HG02759 (cell line): ENCODE data around the gene SEZ6L.

ENCODE experiments used
- ATAC-seq: cut with Tn5 transposase; IDR thresholded peaks from one replicate; pipeline ENCODE4 v1.9.1; 2021; ENCODE audit warnings: mild to moderate bottlenecking, moderate library complexity; ENCODE audit not compliant: unreplicated experiment

Gene SEZ6L

DNA sequence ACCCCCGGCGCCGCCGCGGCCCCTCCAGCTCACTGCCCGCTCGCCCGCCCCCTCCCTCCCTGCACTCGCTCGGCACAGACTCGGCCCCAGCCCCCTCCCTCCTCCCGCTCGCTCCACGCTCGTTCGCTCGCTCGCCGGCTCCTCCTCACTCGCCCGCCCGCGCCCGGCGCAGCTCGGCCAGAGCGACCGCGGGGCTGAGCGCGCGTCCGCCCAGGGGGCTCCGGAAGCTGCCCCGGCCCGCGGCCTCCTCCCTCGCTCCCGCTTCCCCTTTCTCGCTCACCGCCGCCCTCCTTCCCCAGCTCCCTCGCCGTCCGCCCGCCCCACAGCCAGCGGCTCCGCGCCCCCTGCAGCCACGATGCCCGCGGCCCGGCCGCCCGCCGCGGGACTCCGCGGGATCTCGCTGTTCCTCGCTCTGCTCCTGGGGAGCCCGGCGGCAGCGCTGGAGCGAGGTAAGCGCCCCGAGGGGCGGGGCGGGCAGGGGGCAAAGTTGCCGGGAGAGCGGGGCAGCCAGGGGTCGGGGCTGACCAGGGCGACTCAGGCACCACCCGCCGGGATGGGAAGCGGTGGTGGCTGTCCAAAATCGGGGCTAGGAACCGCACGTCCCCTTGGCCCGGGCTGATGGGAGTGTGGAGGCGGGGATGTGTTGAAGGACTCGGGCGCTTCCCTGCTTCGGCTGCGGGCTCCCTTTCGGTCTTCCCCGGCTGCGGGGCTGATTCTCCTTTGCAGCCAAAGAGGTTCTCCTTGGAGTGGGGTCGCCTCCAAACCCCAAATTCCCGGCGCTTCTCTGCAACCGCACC lies at the start of gene SEZ6L:
SEZ6L (plus strand) TSS at position 148 of the 797 bp plus-strand sequence; CDS start at position 356, 208 bp downstream.
- no peak for ATAC-seq

GRCh38 chr22:26122920-26123468 lies 46.3 kb upstream of the SEZ6L start:
- ATAC-seq = no peak

GRCh38 chr22:26124991-26125725 lies 44.1 kb upstream of the SEZ6L start:
- ATAC-seq = no peak

GRCh38 chr22:26127126-26127525 lies 42.1 kb upstream of the SEZ6L start:
- ATAC-seq = no peak

DNA sequence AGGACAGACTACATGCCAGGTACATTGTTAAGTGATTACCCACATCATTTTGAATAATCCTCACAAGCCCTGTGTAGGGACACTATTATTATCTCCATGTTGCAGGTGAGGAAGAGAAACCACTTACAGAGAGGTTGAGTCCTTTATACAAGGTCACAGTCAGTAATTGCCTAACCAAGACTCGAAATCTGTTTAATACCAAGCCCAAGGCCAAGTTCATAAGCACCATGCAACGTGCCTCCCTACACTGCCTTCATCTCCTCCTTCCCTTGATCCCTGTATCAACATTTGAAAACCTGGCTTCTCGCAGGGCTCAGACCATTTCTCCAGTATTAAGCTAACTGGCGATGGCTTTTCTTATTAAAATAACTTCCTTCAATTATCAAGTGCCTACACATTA lies 41.7 kb upstream of the SEZ6L start:
- no peak for ATAC-seq

- ATAC-seq = no peak
These were observed 37.6 kb upstream of the SEZ6L start for GRCh38 chr22:26131589-26132154.

DNA sequence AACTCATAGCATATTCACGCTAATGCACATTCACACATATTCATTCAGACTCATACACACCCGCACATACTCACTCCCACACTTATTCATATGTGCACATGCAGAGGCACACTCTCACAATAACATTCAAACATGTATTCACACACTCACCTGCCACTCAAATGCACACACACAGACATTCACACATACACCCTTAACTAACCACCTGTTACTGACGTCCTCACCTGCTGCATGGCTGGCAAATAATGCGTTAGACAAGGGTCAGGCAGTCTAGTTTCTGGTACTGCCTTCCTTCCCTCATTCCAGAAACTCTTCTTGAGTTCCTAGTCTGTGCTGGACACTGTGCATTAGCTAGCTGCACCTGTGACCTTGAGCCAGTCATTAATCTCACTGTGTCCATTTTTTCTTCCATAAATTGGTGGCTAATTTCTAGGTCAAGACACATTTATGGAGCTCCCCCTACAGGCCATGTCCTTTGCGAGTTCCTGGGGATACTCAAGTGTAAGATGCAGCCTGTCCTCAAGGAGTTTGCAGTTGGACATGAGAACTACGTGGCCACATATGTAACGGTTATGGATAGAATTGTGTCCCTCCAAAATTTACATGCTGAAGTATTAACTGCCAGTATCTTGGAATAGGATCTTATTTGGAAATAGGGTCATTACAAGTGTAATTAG lies 34.5 kb upstream of the SEZ6L start:
- ATAC-seq = no peak

- no peak for ATAC-seq
These were observed 33.5 kb upstream of the SEZ6L start for GRCh38 chr22:26135806-26136205.

DNA sequence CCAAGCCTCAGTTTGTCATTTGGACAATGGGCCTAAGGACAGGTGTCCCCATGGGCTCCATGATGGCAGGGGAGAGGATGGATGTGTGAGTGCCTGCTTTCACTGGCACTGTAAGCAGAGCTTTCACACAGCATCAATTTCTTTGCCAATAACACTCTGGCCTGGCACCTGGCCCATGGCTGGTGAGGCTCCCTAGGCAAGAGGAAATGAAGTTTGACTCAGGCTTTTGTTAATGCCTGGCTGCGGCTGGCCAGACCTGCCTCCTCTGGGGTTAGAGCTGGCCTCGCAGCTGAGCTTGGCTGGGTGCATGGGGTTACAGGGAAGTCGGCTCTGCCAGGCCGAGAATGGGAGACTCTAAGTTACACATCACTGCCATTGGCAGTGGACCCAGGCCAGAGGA lies 30.0 kb upstream of the SEZ6L start:
- no peak for ATAC-seq

GRCh38 chr22:26141831-26142230 lies 27.4 kb upstream of the SEZ6L start:
- ATAC-seq = no peak

DNA sequence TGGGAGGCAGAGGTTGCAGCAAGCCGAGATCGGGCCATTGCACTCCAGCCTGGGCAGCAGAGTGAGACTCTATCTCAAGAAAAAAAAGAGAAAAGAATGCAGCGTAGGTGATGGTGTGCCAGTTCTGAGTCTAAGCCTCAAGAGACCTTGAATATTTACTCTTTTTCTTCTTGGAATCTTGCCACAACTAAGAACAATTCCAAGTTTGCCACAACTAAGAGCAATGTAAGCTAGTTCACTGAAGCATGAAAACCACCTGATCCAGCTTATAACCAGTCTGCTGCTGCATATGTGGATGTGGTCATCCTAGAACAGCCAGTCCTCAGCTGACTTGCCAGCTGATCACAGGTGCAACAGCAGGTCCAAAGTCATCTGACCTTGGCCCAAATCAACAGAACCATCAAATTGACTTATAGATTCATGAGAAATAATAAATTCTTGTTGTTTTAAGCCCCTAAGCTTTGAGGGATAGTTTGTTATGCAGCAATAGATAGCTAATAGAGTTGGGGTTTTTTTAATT lies 25.4 kb upstream of the SEZ6L start:
- ATAC-seq = no peak

DNA sequence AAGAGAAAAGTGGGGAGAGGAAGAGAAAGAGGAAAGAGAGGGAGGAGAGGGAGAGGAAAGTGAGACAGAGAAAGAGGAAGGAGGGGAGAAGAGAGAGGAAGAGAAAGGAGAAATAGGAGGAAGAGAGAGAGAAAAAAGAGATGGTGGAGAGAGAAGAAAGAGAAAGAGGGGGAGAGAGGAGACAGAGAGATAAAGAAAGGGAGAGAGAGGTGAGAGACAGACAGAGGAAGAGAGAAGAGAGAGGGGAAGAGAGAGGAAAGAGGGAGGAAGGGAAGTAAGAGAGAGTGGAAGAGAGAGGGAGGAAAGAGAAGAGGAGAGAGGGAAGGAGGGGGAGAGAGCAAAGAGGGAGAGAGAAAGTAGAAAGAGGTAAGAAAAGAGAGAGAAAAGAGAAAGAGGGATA lies 9.4 kb upstream of the SEZ6L start:
- ATAC-seq = no peak

DNA sequence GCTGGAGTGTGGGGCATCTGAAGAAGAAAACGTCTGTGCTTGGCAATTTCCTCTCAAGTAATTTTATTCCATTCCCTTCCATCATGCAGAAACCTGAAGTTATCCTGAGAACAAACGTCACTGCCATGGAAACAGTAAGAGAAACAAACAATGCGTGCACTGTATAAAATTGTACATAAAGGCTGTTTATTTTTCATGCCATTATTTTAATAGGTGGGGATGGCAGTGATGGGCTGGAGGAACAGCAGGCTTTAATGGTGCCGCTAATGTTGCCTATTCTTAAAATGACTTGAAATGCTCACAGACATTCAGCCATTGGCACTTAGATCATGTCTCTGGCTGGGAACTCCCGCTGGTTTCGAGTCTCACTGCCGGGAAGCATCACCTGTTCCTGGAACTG lies 7.5 kb upstream of the SEZ6L start:
- ATAC-seq = no peak

DNA sequence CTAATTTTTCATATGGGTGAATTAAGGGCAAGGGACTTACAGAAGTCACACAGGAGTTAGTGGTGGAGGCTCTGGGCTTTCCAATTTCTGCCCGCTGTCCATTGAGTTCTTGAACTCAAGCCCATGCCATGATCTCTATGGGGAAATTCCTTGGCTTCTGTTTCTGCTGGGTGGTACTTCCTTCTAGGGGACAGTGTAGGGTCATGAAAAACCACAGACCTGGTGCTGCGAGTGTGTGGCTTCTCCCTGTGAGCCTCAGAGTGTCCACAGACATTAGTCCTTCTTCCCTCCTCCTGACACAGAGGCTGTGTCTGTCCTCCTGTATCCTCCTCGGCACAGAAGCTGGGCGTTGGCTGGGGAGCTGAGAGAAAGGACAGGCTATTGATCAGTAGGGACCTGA lies 6.3 kb upstream of the SEZ6L start:
- no peak for ATAC-seq

GRCh38 chr22:26164174-26164573 lies 5.1 kb upstream of the SEZ6L start:
- ATAC-seq = no peak

DNA sequence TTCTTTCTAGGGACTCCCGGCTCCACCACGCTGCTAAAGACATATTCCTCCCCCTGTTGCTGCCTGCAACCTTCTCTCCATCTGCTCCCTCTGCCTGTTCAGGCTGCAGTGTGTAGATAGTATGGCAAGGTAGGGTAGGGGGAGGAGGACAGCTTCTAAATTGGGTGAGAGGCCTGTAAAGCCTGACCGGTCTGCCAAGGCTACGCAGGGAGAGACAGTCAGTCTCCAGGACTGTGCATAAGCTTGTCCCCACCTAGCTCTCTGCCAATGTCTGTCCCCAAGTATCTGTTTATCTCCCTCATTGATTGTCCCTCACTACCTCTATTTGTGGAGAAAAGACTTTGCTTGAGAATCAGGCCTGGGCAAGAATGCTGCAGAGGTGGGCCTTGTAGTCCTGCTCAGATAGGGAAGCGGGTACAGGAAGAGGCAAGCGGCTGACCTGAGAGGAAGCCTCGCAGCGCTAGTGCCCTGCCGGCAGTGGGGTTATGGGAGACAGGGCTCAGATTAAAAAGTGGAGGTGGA lies 871 bp upstream of the SEZ6L start:
- ATAC-seq = no peak

DNA sequence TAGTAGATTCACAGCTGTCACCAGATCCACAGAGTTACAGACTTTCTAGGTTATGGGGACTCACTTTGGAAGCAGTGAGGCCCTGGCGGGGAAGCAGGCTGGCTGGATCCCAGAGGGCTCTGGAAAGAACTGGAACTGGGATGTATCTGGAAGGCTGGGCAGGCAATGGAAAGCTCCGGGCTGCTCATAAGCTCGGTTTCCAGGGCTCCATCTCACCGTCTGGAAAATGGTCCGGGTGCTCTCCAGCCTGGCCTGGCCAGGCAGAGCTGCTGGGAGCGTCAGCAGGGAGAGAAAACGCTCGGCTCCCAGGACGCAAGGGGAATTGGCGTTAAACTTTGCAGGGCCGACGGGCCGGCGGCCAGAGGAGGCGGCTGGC lies 335 bp upstream of the SEZ6L start:
- no peak for ATAC-seq

GRCh38 chr22:26170112-26170492 lies 840 bp downstream of the SEZ6L start:
- no peak for ATAC-seq

- no peak for ATAC-seq
These were observed 1.7 kb downstream of the SEZ6L start for GRCh38 chr22:26170795-26171580.

DNA sequence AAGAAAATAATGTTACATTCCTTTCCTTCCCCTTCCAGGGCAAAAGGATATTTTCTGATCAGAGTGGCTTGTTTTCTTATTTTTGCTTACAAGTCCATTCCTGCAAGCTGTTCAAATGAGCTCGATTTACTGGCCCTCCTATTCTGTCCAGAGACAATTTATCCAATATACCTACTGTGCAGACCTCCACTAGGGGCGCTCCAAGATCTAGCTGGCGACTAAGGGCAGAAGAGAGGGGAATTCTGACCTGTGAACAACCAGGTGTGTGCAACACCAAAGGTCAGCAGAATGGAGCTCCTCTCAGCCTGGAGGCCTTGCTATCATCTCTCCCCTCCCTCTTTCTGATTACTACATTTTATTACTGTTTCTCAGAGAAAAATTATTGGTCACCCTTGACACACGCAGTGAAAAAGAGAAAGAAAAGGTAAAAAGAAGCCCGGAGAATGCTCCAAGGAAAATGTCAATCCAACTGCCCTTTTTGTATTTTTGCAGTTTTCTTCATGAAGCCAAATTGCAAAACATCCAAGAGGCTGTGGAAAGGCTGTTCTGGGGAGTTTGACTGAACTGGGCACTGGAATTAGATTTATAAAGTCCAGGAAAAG lies 3.2 kb downstream of the SEZ6L start:
- no peak for ATAC-seq
